Caki2 (cell line): ENCODE measurements around the gene HPCAL4. TPM values are rescaled to one million over a fixed set of nuclear protein-coding genes. Genes with fewer than 3 reads are reported as not detected.

Source experiments
- DNase-seq: peaks from one replicate; pipeline ENCODE4 v3.0.0-alpha.2; 2015; ENCODE audit warnings: low read depth
- in situ Hi-C: cut with HindIII; loops from 2 replicates; pipeline ENCODE4 v1.10.0; 2016; ENCODE audit warnings: low sequenced_read_pairs, low pct_unique_long_range_greater_than_20kb, mixed read lengths
- total RNA-seq: library from RNA; depleted of rRNA; stranded (reverse); fragments of >200 nt; shearing (Covaris generic); gene quantifications from 2 replicates; pipeline ENCODE4 v1.2.3, GENCODE V29; 2014; ENCODE audit warnings: low replicate concordance; rRNA removed

The HPCAL4 gene
- total RNA-seq = 0.03 TPM in 1 of 2 replicates, not detected in the other

- in situ Hi-C loops = no loop called here
- DNase-seq = peak; percentile 83
These were observed at the start of gene HPCAL4 for GRCh38 chr1:39691383-39692151. Gene HPCAL4 (minus strand): TSS chr1:39691433. CDS start chr1:39684603, 6,830 bp downstream.

GRCh38 chr1:39738622-39739366 lies 47.6 kb upstream of the HPCAL4 start, which contains the start of gene PPIE:
Gene PPIE (plus strand): TSS chr1:39738882. CDS start chr1:39738901, 19 bp downstream.
- in situ Hi-C loops = no loop called here
- DNase-seq = peak; percentile 74

- DNase-seq = peak; percentile 29
- in situ Hi-C loops = no loop called here
These were observed 46.4 kb upstream of the HPCAL4 start for GRCh38 chr1:39737546-39738169.

- in situ Hi-C loops = no loop called here
- DNase-seq = no peak
These were observed 44.5 kb upstream of the HPCAL4 start for GRCh38 chr1:39735731-39736130.

GRCh38 chr1:39733161-39733560 lies 41.9 kb upstream of the HPCAL4 start:
- DNase-seq = no peak

GRCh38 chr1:39732730-39733129 lies 41.5 kb upstream of the HPCAL4 start:
- in situ Hi-C loops = no loop called here
- DNase-seq = no peak

More at GRCh38 chr1:39733161-39733560, 41.9 kb upstream of the HPCAL4 start:
- in situ Hi-C loops = no loop called here

- DNase-seq = no peak
- in situ Hi-C loops = no loop called here
These were observed 38.6 kb upstream of the HPCAL4 start for GRCh38 chr1:39729842-39730241.

GRCh38 chr1:39729030-39729429 lies 37.8 kb upstream of the HPCAL4 start:
- in situ Hi-C loops = no loop called here
- no peak for DNase-seq

- in situ Hi-C loops = no loop called here
- DNase-seq = no peak
These were observed 36.7 kb upstream of the HPCAL4 start for GRCh38 chr1:39727932-39728317.

- DNase-seq = no peak
- in situ Hi-C loops = no loop called here
These were observed 36.1 kb upstream of the HPCAL4 start for GRCh38 chr1:39727221-39727931.

- in situ Hi-C loops = no loop called here
- no peak for DNase-seq
These were observed 35.4 kb upstream of the HPCAL4 start for GRCh38 chr1:39726600-39726999.

GRCh38 chr1:39722495-39722894 lies 31.3 kb upstream of the HPCAL4 start:
- in situ Hi-C loops = no loop called here
- DNase-seq = no peak

- no peak for DNase-seq
- in situ Hi-C loops = no loop called here
These were observed 30.4 kb upstream of the HPCAL4 start for GRCh38 chr1:39721664-39722063.

GRCh38 chr1:39720094-39720999 lies 29.1 kb upstream of the HPCAL4 start:
- DNase-seq = peak; percentile 51
- in situ Hi-C loops = no loop called here

GRCh38 chr1:39717809-39718208 lies 26.6 kb upstream of the HPCAL4 start:
- in situ Hi-C loops = no loop called here

GRCh38 chr1:39713557-39713956 lies 22.3 kb upstream of the HPCAL4 start:
- in situ Hi-C loops = no loop called here
- no peak for DNase-seq

More at GRCh38 chr1:39717809-39718208, 26.6 kb upstream of the HPCAL4 start:
- DNase-seq = no peak

GRCh38 chr1:39711966-39712340 lies 20.7 kb upstream of the HPCAL4 start:
- in situ Hi-C loops = no loop called here
- no peak for DNase-seq
